Spleen (tissue), 7 donors: ENCODE data around the gene FCRLB.
A peak's percentile ranks its signal among the peaks of the same experiment; 100 is the strongest.

Experiments used
- CTCF ChIP-seq, 11 experiments: fragments of 200-600 bp in 7 of 11; fragments of 450-650 bp in 4 of 11; sonication (generic) in 4 of 11; IDR thresholded peaks in 8 of 11; conservative IDR thresholded peaks in 3 of 11; 1 replicate in 7 of 11; 2 replicates in 4 of 11; pipeline versions ENCODE4 v1.4.0 to v1.8.0; 2016 to 2021; ENCODE audit warnings: antibody characterized with exemption in 11 of 11, inconsistent platforms in 4 of 11, mild to moderate bottlenecking in 1 of 11
- POLR2A ChIP-seq, 3 donors: fragments of 450-650 bp; IDR thresholded peaks; one replicate each; pipeline ENCODE4 v1.5.1; 2017; ENCODE audit warnings: antibody characterized with exemption in 3 of 3, mild to moderate bottlenecking in 1 of 3
- donor health status: DM: no; HTN: no; CAD: no; lungs with moderate emphysema.
- donor health status: DM: no; HTN: no; CAD: no.
- donor health status: DM: no; HTN: no; CAD: no.

GRCh38 chr1:161749509-161750407 lies 28.4 kb downstream of the FCRLB start, which contains the start of gene DUSP12:
- TF ChIP-seq POLR2A (IDR thresholded peaks at IDR 0.05) (no peak), CTCF (IDR thresholded peaks at IDR 0.05 in 8 of 11, conservative IDR thresholded peaks at IDR 0.05 in 3 of 11) (peak in 4 of 11 experiments; percentile 8 to 22 (median 14))
